HTR-8/SVneo (cell line): ENCODE measurements around the gene DAB1.

Source experiments
- DNase-seq: peaks from one replicate; pipeline ENCODE4 v3.0.0; 2011; ENCODE audit warnings: low spot score, mixed read lengths; ENCODE audit not compliant: insufficient read length
- FAIRE-seq: peaks from 2 replicates; lab custom pipeline; 2011; peaks lifted over from hg19 to GRCh38; lab: Jason Lieb, UNC

Gene DAB1

DNA sequence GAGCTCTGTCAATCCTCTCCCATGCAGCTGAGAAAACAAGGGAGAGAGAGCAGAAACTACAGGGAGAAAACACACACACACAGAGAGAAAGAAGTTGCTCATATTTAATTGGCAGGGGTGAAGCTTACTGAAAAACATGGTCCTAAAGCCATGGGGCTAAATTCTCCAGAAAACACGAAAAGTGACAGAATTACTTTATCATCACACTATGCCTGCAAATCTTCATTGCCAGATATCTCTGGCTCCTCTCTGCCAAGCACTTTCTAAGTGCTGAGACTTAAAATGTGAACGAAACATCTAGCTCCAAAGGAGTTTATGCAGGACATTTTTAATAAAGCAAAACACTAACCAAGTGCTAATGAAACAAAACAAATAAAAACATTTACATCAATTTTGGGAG lies 134.1 kb downstream of the DAB1 start:
- no peak for FAIRE-seq
- no peak for DNase-seq

DNA sequence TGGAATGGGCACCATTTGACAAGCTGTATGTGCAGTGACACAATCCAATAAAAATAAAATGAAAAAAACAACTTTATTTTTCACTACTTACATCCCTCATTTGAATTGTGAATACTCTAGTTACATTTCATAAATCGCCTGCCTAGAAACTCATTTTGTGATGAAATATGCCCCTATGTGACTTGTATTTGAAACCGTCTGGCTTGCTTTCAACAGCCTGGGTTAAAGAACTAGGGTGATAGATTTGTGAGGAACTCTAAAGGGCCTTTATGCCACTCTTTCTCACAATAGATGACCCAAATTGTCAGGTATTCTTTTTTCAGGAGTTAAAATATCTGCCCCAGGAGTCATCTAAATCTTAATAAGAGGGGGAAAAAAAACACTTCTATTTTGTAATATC lies 137.9 kb downstream of the DAB1 start:
- FAIRE-seq (no peak), DNase-seq (no peak)

DNA sequence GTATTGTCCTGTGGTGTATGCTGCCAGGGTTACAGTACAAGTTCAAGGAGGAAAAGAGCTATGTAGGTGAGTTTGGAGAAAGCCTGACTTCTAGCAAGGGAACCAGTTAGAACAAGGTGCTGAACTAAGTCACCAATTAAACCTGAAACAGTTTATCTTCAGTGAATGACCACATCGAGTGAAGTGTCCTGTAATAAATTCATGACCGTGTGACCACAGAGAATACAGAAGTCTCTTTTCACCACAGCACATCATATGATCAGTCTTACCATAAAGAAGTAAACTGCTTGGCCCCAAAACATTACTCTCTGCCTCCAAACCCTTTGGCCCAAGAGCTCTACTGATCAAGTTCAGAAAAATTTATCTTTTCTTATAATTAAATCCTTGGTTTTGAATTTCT lies 141.4 kb downstream of the DAB1 start:
- no peak for FAIRE-seq
- DNase-seq, result no peak

DNA sequence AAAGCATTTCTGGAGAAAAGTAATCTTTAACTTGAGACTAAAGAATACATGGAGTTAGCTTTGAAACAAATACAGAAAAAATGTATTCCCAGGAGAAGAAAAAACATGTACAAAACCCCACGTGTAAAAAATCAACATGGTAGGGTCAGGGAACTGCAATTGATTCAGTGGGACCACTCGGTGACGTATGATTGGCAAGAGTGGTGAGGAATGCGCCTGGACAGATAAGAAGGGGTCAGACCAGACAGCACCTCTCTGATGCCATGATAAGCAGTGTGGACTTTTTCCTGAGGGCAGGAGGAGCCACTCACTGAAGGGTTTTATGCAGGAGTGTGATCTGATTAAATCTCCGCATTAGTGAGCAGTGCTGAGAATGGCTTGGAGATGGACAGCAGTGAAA lies 142.5 kb downstream of the DAB1 start:
- FAIRE-seq, result no peak

DNA sequence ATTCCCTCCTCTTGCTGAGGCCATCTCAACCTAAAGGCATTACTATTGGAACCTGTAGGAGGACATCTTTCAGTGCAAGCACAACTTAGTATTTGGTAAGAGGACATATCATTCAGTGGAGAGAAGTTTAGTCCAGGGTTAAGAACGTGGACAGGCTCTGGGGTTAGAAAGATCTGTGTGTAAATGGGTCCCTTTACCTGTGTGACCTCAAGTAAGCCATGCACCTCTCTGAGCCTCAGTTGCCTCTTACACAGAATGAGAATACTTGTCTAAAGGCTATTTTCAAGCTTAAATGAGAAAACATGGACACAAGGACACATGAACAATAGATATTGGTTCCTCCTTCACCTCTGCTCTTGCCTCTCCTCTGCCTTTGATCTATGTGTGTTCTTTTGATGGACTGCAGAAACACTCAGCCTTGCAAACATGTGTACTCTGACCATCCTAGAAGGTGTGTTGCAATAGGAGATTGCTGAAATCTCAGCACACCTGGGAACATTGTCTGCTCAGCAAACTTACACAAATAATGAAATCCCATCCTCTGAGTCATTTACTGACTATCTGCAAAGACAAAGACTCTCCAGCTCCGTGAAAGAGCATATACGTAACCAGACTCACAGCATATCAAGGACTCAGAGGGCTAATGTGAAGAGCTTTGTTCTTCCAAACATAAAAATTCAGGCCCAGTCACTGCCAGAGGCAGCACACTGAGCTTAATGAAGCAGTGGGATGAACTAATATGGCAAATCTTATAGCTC lies 143.8 kb downstream of the DAB1 start:
- DNase-seq, result no peak
- no peak for FAIRE-seq

More for the DNA sequence above, 142.5 kb downstream of the DAB1 start:
- DNase-seq, result no peak

DNA sequence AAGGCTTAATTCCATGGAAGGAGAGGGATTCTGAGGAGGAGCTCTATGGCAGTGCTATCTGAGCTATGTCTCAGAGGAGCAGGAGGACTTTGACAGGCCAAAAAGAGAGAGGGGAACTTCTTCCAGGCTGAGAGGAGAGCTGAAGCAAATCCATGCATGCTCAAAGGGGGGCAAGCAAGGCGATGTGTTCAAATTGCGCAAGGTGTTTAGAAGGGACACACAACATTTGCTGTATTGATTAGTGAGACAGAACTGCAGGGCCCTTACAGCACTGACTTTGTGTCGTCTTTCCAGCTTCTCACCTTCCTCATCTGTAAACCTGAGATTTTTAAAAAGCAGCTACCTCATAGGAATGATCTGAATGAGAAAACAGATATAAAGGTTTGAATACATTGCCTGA lies 145.3 kb downstream of the DAB1 start:
- no peak for FAIRE-seq
- no peak for DNase-seq

DNA sequence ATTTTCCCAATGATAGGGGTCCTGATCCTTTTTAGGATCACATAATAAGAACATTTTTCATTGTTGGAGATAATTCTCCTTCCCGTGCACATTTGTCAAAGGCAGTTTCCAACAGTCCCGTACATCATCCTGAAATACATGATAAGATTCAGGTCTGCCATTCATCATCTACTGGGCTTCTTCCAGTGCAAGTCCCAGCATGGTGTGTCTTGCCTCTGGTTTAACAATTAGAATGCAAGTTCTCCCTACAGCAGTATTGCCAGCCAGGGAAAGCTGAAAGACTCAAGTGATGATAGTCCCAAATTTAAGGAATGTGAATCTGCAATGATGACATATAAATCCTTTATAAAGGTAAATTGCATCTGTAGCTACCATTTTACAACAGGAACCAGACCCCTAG lies 146.2 kb downstream of the DAB1 start:
- no peak for DNase-seq

DNA sequence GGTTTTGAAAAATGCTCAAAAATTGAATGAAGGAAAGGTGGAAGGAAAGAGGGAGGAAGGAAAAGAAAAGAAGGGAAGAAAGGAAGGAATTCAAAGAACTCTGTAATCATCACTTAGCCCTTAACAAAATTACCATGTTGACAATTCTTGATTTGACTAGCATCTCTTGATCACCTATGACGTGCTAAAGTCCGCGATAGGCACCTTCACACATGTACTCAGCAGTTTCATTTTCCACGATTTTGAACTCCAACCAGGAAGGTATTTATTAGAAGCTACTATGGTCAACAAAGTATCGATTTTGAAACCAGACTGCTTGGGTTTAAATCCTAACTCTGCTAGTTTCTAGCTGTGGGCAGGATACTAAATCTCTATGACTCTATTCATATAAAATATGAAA lies 146.9 kb downstream of the DAB1 start:
- FAIRE-seq (no peak), DNase-seq (no peak)

More for the DNA sequence above, 146.2 kb downstream of the DAB1 start:
- no peak for FAIRE-seq

DNA sequence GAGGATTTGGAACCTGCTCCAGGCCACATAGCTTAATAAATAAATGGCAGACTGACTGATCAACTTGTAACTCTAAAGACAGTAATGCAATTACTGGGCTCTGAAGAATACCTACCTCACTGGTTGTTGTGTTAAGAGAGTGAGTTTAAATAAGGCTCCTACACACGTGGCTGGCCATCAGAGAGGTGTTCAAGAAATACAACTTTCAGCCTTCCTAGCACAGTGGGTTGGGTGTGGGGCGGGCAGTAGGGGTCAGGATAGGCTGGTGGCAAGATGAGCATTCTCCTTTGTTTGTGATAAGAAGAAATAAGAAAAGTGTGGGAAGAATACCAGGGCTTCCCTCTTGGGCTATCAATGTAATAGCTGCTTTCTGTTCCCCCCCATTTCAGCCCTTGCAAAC lies 151.3 kb downstream of the DAB1 start:
- no peak for DNase-seq
- FAIRE-seq, result no peak

DNA sequence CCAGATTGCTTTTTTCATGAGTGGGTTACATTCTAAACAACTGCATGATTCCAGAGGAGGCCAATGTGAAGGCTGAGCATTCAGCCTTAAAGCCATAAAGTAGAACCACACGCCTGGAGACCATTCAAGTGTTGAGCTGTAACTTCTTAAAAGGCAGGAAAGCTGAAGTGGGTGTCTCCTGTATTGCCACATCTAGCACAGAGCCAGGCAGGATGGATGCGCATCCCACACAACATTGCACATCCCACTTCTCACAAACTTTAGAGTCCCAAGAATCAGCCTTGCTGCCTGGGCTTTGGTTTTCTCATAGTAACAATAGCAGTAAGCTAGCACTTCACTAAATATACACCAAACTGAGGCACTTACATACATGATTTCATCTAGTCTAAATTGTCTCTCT lies 151.7 kb downstream of the DAB1 start:
- FAIRE-seq, result no peak
- no peak for DNase-seq

DNA sequence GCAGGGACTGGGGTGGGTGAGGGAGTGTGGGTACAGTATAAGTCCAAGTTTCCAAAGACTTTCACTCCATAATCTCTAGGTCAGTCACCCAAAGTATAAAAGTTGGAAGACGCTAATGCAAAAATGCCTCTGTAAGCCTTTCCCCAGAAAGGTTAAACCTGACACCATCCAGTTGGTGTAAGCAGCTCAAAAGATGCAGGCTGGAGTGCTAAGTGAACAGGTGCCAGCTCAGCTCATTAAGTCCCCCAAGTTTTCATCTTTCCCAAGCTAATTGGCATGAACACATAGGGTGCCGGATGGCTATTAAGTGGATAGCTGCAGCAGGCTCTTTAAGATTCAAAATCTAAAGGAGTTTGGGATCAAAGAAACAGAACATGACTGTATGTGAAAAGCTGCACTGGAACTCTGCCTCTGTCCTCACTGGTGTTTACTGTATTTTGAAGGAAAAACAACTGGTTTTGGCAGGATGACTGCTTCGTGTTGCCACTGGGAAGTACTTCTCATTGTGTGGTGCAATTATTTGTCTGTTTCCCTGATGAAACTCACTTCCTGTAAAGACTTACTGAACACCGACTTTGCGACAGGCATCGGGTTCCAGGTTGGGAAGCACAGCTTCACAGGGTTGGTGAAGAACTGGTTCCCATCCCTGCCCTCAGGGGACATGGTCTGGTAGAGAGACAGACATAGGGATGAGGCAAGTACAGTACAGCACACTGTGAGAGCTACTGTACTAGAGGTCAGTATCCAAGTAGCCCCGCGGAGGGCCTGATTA lies 152.7 kb downstream of the DAB1 start:
- no peak for FAIRE-seq
- DNase-seq, result no peak

DNA sequence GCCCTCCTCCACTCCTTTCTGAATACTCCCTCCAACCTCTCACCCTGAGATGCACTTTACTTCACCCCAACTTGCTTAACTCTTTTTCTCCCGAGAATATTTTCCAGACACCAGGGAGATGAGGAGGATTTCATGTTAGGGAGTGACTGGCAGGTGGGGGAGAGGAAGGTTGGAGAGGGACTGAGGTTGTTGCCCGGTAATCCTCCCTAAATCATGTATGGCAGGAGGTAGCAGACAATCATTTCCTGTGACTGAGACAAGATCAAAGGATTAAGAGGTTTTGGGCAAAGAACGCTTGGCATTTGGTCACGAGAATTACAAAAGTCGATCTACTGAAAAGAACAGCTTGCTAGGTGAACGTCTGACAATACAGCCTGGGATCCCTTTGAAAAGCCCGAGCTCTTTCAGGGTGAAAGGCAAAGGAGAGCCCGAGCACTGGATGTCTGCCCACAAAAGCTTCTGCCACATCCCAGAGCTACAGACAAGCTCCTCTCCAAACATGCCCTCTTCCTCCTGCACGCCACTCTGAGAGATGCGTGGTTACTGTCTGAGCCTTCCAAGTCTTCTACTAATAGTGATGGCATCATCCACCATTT lies 154.1 kb downstream of the DAB1 start:
- DNase-seq (no peak), FAIRE-seq (no peak)

DNA sequence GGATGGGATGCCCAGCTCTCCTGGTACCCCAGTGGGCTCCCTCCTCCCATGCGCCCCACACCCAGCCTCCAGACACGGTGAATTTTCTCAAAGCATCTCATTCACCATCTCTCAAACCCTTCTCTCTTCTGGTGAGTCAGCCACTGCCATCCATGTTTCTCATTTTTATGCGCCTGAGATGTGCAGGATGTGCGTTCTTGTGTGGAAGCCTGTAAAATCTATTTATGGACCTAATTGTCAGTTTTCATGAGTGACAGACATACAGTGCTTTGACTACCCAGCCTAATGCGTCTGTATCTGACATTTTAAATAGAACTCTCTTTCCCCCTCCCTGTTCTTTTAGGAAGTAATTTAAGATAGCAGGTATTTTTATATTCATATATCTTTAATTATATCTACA lies 158.8 kb downstream of the DAB1 start:
- FAIRE-seq (no peak), DNase-seq (no peak)

DNA sequence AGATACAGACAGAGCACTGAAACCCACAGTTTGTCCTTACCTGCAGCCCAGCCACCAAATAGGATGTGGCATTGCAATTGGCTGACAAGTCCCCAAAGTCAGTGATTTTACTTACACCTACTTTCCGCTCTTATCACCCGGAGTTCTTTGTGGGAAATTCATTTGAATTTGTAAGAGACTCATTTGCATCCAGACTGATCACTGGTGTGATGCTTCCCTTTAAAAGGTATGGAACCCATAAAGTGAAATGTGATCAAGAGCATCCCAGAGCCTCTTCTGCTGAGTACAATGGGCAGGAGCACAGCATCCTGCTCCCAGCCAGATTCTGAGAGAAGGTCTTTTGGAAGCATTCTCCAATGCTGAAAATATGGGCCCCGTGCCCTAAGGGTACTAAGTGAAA lies 161.4 kb downstream of the DAB1 start:
- FAIRE-seq, result no peak

DNA sequence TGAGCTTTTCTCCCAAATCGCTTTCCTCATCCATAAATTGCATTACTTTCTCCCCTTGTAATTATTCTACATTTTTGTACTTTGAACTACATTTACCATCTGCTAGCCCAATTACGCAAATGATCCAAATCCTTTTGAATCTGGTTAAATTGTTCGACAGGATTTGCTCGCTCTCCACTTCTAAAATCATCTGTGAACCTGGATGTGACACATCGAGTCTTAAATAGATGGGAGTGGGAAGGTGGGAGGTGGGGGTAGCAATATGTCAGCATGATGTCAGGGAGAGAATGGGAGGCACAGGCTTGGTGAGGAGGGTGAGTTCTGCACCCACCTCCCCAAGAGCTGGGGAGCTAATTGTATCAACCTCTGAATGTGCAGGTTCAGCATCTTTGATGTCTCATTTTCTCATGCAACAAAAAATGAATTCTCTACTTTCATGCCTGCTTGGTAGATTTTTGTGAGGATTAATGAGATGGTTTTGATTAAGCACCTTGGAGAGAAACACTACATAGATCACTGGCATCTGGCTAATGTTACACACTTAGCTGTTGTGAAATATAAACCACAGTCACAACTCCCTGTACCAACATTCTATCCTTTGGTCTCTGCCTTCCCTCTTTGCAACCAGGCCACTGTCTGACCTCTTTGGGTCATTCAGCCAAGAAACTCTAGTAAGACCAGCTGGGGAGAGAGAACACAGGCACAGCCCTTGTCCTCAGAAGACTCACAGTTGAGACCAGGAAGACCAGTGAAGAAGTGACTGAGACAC lies 165.1 kb downstream of the DAB1 start:
- DNase-seq, result no peak

More for the DNA sequence above, 161.4 kb downstream of the DAB1 start:
- DNase-seq, result no peak

DNA sequence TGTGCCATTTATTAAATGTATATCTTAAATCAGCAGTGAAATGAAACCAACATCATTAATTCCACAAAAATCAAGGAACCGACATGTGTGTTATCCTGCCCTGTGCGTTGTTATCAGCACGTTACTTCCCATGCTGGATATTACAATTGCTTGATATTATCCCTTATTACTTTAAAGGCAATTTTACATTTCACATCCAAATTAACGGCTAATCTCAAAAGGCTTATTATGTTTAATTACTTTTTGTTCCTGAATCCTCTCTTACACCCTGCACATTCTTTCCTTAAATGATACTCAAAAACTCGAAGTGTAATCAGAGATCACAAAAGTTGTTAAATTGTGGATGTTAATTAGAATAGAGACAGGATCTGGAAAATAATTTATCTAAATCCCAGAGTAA lies 167.9 kb downstream of the DAB1 start:
- no peak for DNase-seq
- no peak for FAIRE-seq

More for the DNA sequence above, 165.1 kb downstream of the DAB1 start:
- no peak for FAIRE-seq

DNA sequence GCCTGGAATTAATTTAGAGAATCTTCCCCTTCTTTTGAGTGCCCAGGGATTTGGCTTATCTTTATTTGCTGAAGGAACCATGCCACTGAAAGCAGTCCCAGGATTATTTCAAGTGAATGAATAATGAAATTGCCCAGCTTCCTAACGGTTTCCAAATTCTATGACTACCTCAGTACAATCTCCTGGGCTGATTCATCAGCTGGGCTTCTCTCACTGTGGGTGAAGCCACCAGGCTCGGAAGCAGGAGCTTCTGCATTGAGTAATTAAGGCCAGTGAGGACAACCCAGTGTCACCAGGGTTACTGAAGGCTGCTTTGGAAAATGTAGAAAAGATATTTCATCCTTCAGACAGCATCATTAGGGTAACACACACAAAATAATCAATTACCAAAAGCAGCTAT lies 169.8 kb downstream of the DAB1 start:
- FAIRE-seq (no peak), DNase-seq (no peak)

DNA sequence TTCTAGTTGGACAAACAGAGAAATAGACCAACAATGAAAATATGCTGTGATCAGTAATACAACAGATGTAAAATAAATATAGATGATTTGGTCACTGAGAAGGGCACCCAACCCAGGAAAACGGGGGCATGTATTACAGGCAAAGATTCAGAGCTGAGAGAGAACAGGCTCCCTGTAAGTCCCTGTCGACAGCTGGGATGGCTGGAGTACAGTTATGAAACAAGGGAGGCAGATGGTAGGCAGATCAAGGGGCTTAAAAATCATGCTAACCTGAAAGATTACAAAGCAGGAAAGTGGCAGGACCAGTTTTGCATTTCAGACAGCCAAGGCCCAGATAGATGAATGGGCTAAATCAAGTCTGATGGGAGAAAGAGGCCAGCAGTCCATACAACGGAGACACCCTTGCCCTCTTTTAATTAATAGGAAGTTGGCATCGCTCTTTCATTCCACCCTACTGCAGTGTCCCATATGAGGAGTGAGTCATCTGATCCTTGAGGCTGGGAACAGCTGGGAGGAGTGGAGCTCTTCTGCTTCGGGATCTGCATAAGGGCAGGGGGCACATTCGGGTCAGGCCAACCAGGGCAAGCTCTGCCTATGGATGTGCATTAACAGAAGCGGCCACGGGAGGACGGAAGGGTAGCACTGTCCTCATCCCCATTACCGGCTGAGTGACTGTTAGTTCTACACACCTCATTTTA lies 171.1 kb downstream of the DAB1 start:
- DNase-seq, result no peak
- FAIRE-seq, result no peak

DNA sequence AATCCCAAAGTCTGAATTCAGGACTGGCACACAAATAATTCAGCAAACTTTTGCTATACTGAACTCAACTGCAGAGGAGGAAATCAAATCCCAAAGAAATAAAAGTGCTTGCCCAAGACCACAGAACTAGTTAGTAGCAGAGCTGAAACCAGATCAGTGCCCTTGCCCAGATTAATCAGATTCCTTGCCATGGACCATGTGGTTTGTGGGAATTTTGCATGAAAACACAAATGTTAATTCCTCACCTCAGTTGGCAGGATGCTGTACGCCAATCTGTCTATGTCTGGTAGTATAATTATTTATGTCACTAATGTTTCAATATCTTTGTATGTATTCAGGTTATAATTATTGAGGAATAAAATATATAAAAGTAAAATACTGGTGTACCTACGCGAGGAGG lies 173.8 kb downstream of the DAB1 start:
- DNase-seq (no peak), FAIRE-seq (no peak)

DNA sequence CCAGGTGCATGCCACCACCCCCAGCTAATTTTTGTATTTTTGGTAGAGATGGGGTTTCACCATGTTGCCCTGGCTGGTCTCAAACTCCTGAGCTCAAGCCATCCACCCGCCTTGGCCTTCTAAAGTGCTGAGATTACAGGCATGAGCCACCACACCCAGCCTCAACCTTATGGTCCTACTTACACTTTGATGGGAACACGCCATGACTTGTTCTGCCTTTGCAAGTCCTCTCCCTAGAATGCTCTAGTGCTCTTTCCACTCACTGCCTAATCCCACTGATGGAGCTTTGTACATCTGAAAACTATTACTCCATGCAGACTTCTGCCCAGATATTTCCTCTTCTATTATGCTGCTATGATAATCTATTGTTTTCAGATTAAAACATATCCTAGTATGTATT lies 174.3 kb downstream of the DAB1 start:
- no peak for DNase-seq
- FAIRE-seq, result no peak
